ENCODE results near the gene APBA1.

The APBA1 gene

DNA sequence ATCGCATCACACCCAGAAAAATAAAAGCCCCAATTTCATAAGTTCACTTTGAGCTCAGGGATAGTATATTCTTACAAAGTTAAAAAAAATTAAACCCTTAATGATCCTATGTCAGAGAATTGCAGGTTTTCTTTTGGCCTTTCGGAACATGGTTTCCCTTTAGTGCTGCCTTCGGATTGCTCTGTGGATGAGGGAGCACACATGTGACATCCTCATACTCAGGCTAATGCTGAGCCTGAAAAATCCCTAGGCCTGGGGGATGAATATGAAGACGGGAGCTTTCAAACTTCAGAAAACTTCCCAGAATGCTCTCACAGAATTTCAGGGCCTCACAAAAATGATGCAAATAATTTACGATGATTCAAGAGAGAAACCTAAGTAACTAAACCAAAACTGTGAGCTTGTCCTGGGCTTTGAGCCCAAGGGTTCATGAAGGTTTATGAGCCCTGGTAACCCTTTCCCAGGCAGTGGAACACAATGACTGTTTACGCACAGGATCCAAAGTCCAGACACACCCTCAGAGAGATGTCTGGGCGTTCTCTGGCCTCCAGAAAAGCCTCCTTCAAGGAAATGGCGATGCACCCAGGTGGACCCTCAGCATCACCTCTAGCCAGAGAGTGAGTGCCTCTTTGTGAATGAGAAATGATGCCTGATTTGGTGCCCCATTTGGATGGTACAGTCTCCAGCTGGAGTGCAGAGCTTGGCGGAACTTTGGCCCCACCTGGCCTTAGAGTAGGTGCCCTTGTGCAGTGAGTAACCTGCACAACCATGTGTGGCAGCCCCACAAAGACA is 201.8 kb downstream of the APBA1 start:
- DNase-seq (ENCODE audit: low read depth), result no peak
- no peak overlapping the region for H3K4me3 ChIP-seq (ENCODE audit: control insufficient read depth, low read depth, low read length)
- TF ChIP-seq, protein P1, sequence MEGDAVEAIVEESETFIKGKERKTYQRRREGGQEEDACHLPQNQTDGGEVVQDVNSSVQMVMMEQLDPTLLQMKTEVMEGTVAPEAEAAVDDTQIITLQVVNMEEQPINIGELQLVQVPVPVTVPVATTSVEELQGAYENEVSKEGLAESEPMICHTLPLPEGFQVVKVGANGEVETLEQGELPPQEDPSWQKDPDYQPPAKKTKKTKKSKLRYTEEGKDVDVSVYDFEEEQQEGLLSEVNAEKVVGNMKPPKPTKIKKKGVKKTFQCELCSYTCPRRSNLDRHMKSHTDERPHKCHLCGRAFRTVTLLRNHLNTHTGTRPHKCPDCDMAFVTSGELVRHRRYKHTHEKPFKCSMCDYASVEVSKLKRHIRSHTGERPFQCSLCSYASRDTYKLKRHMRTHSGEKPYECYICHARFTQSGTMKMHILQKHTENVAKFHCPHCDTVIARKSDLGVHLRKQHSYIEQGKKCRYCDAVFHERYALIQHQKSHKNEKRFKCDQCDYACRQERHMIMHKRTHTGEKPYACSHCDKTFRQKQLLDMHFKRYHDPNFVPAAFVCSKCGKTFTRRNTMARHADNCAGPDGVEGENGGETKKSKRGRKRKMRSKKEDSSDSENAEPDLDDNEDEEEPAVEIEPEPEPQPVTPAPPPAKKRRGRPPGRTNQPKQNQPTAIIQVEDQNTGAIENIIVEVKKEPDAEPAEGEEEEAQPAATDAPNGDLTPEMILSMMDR (conservative IDR thresholded peaks at IDR 0.05; ENCODE audit: control insufficient read depth, insufficient read depth, low read depth, low read length), result no peak

DNA sequence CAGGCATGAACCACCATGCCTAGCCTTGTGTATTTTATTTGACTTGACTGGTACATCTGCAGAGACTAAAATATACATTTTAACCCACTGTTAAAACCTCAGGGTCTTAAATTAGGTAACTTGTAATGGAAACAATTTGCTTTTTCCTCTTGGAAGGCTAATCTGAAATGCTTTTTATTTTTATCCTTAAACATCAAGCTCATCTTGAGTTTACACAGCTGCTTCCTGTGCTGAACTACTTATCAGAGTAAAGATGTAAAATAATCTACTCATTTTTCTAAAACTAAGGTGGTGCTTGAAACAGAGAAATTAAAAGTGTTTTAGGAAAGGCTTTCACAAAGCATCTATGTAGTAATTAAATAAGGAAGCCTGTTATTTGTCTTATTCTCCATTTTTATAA is 203.0 kb downstream of the APBA1 start:
- H3K4me3 ChIP-seq (ENCODE audit: control insufficient read depth, low read depth, low read length), result no peak overlapping the region
- TF ChIP-seq, protein P1 (conservative IDR thresholded peaks at IDR 0.05; ENCODE audit: control insufficient read depth, insufficient read depth, low read depth, low read length), result no peak
- DNase-seq (ENCODE audit: low read depth), result no peak

DNA sequence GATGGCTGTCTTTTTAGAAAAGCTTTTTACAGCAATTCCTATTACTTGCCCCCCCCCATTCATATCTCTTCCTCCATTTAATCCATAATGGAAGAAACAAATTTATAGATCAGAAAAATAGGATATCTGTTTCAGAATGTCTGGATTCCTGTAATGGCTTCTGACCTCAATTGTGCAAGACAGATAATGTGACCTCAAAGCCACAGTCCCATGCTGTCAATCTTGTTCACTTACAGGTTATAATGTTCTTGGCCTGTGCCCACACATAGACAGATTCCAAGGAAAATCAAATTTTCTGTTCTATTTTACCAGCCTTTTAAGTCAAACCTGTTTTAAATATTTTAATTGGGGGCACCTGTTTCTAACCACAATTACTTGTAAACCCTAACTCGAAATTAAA is 203.8 kb downstream of the APBA1 start:
- no peak overlapping the region for H3K4me3 ChIP-seq (ENCODE audit: control insufficient read depth, low read depth, low read length)
- DNase-seq (ENCODE audit: low read depth), result no peak
- TF ChIP-seq, protein P1 (conservative IDR thresholded peaks at IDR 0.05; ENCODE audit: control insufficient read depth, insufficient read depth, low read depth, low read length), result no peak

DNA sequence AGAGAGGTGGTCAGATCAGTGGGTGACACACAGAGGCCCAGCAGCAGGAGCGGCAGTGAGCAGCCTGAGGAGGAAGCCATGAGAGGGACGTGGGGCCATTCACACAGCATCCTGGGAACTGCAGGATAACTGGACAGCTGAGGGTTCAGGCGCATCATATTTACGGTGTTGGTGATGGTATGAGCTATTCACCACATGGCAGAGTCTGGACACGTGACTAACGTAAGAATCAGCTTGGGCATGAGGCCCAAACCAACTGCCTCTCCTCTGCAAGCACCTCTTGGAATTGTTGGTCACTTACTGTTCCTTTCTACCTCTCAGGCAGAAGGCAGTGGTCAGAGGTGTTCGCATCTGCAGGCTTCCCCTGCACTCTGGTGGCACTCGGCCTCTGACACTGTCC is 206.0 kb downstream of the APBA1 start:
- no peak overlapping the region for H3K4me3 ChIP-seq (ENCODE audit: control insufficient read depth, low read depth, low read length)
- TF ChIP-seq, protein P1 (conservative IDR thresholded peaks at IDR 0.05; ENCODE audit: control insufficient read depth, insufficient read depth, low read depth, low read length), result no peak
- peak; percentile 55 for DNase-seq (ENCODE audit: low read depth)

DNA sequence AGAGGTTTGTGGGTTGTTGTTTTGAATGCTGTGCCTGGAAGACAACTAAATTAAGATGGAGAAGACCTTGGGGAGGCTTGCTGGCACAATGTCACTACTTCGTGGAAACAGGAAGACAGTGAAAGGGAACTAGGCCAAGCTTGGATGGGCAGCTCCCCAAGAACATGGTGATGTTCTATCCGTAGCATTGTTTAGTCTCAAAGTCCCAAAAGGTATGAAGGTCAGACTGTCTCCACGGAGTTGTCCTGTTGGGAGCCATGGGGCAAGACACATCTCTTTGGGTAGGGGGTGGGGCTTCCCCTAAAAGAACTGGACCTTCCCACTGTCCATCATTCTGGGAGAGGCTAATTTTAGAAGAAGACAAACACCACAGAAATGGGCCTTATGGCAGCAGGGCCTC is 206.7 kb downstream of the APBA1 start:
- TF ChIP-seq, protein P1 (conservative IDR thresholded peaks at IDR 0.05; ENCODE audit: control insufficient read depth, insufficient read depth, low read depth, low read length), result no peak
- no peak overlapping the region for H3K4me3 ChIP-seq (ENCODE audit: control insufficient read depth, low read depth, low read length)
- no peak for DNase-seq (ENCODE audit: low read depth)

DNA sequence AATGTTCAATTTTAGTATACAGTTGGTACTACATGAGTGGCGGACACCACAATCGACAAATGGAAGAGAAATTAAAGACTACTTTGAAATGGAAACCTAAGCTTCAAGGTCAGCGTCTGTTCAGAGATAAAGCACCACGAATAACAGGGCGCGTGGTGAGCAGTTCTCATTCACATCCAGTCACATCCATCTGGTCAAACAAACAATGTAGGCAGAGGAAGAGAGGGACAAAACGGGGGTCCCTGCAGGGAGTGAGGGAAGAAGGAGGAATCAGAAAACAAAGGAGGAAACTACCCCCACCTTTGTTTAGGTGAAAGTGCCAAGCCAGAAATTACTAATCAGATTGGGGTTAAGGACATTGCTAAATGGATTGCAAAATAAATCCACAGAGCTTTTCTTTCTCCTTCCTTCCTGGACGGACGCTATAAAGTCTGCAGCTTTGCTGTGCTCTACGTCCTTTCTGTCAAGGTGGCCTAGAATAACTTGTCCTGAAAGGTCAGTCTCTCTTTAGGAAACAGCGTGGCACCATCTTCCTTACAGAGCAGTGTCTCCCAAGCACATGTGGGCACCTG is 208.6 kb downstream of the APBA1 start:
- DNase-seq (ENCODE audit: low read depth), result no peak
- TF ChIP-seq, protein P1 (conservative IDR thresholded peaks at IDR 0.05; ENCODE audit: control insufficient read depth, insufficient read depth, low read depth, low read length), result no peak
- no peak overlapping the region for H3K4me3 ChIP-seq (ENCODE audit: control insufficient read depth, low read depth, low read length)
